HFFc6 (cell line): Measurements from ENCODE around the gene GTF3C6. TPM values are rescaled to one million over a fixed set of nuclear protein-coding genes. Genes with fewer than 3 reads are reported as not detected.

Experiments used
- DNase-seq: peaks from one replicate; pipeline ENCODE4 v3.0.0-alpha.2; 2018
- H3K27ac Mint-ChIP-seq: 2 replicates; pipeline ENCODE4 v1.8.0; 2020; ENCODE audit warnings: mild to moderate bottlenecking, mixed read lengths
- H3K27me3 Mint-ChIP-seq: 2 replicates; pipeline ENCODE4 v1.8.0; 2021; ENCODE audit warnings: mild to moderate bottlenecking, moderate library complexity, mixed read lengths; ENCODE audit not compliant: insufficient read depth
- H3K36me3 Mint-ChIP-seq: 2 replicates; pipeline ENCODE4 v1.8.0; 2021; ENCODE audit warnings: low read depth, mixed read lengths
- H3K4me1 Mint-ChIP-seq: 2 replicates; pipeline ENCODE4 v1.8.0; 2020; ENCODE audit warnings: low read depth, mixed read lengths
- H3K4me3 Mint-ChIP-seq: 2 replicates; pipeline ENCODE4 v1.8.0; 2020; ENCODE audit warnings: mild to moderate bottlenecking, moderate library complexity, mixed read lengths
- H3K9me3 Mint-ChIP-seq: 2 replicates; pipeline ENCODE4 v1.8.0; 2020; ENCODE audit warnings: mild to moderate bottlenecking, mixed read lengths
- CTCF ChIP-seq: fragments of 200-600 bp; sonication (generic); IDR thresholded peaks from 2 replicates; pipeline ENCODE4 v1.5.0; 2021; ENCODE audit warnings: antibody characterized with exemption, mild to moderate bottlenecking
- total RNA-seq, 6 experiments: library from RNA; stranded (reverse); fragmentation: NEBNext Ultra II Directional; extraction: Animal tissue kit (Norgen Biotek cat#: 25700); gene quantifications; 2 replicates in 1 of 6; 3 replicates in 5 of 6; pipeline ENCODE4 v1.2.3, GENCODE V29; 2021

Gene GTF3C6
- total RNA-seq, 6 experiments from 2014 or later = 119 to 134 (median 127) TPM

- TF ChIP-seq CTCF = no peak
- Mint-ChIP-seq H3K27me3 (no peaks in the 10 kb centered on the region), H3K36me3 (no peaks in the 10 kb centered on the region), H3K9me3 (no peaks in the 10 kb centered on the region), H3K27ac (no peak overlapping the region), H3K4me1 (no peaks in the 10 kb centered on the region), H3K4me3 (no peak overlapping the region)
- no peak for DNase-seq
These were observed 20.3 kb upstream of the GTF3C6 start for GRCh38 chr6:110938171-110938570.

GRCh38 chr6:110939429-110940200, 18.9 kb upstream of the GTF3C6 start:
- H3K27ac Mint-ChIP-seq = no peak overlapping the region
- H3K9me3 Mint-ChIP-seq = no peaks in the 10 kb centered on the region
- H3K36me3 Mint-ChIP-seq = no peaks in the 10 kb centered on the region
- peaks cover 5% of the 10 kb centered on the region for H3K4me1 Mint-ChIP-seq
- DNase-seq = no peak
- TF ChIP-seq CTCF = no peak
- H3K4me3 Mint-ChIP-seq = no peak overlapping the region
- no peaks in the 10 kb centered on the region for H3K27me3 Mint-ChIP-seq

- Mint-ChIP-seq H3K4me1 (peaks cover 25% of the 10 kb centered on the region), H3K9me3 (no peaks in the 10 kb centered on the region), H3K27ac (peak overlapping the region; percentile 91), H3K36me3 (no peaks in the 10 kb centered on the region), H3K4me3 (peak overlapping the region; percentile 37; the same call in 1 of the 2 replicates), H3K27me3 (no peaks in the 10 kb centered on the region)
- TF ChIP-seq CTCF = no peak
- peak; percentile 97 for DNase-seq
These were observed 13.8 kb upstream of the GTF3C6 start for GRCh38 chr6:110944681-110945151.

GRCh38 chr6:110946498-110946897, 12.0 kb upstream of the GTF3C6 start:
- peak; percentile 21 for DNase-seq
- Mint-ChIP-seq H3K27me3 (no peaks in the 10 kb centered on the region), H3K9me3 (no peaks in the 10 kb centered on the region), H3K27ac (peak overlapping the region; percentile 39; the same call in 1 of the 2 replicates), H3K4me3 (no peak overlapping the region), H3K36me3 (no peaks in the 10 kb centered on the region), H3K4me1 (peaks cover 40% of the 10 kb centered on the region)
- no peak for TF ChIP-seq CTCF

GRCh38 chr6:110949679-110950285, 8.7 kb upstream of the GTF3C6 start:
- Mint-ChIP-seq H3K27me3 (no peaks in the 10 kb centered on the region), H3K9me3 (no peaks in the 10 kb centered on the region), H3K36me3 (no peaks in the 10 kb centered on the region), H3K4me3 (peak overlapping the region; percentile 36), H3K4me1 (peaks cover 56% of the 10 kb centered on the region), H3K27ac (0 out of 2 replicates have a peak overlapping the region, but pooled peaks have one; percentile 7)
- peak; percentile 38 for DNase-seq
- peak; percentile 84 for TF ChIP-seq CTCF
